T-helper 2 cell treated with Interferon-gamma antibody and Interleukin-4, amounts not matched to agents 5 μg/mL and 100 μg/mL, for 36 hours (primary cell): Measurements from ENCODE around the gene SERPINA3.

ENCODE experiments used
- DNase-seq: peaks from one replicate; pipeline ENCODE4 v3.0.0; 2021; ENCODE audit warnings: low spot score
- H3K27ac Mint-ChIP-seq: one replicate; pipeline ENCODE4 v1.8.0; 2021; ENCODE audit warnings: mild to moderate bottlenecking, mixed read lengths
- H3K27me3 Mint-ChIP-seq: one replicate; pipeline ENCODE4 v1.8.0; 2021; ENCODE audit warnings: low read depth, mixed read lengths
- H3K36me3 Mint-ChIP-seq: one replicate; pipeline ENCODE4 v1.8.0; 2021; ENCODE audit warnings: low read depth, mixed read lengths
- H3K4me1 Mint-ChIP-seq: one replicate; pipeline ENCODE4 v1.8.0; 2021; ENCODE audit warnings: low read depth, mixed read lengths
- H3K4me3 Mint-ChIP-seq: one replicate; pipeline ENCODE4 v1.8.0; 2022; ENCODE audit warnings: mild to moderate bottlenecking, moderate library complexity, mixed read lengths
- H3K9me3 Mint-ChIP-seq: one replicate; pipeline ENCODE4 v1.8.0; 2021; ENCODE audit warnings: mixed read lengths

SERPINA3 gene

GRCh38 chr14:94612174-94612573, at the start of gene SERPINA3:
Gene SERPINA3 (plus strand): TSS chr14:94612391. CDS start chr14:94614442, 2,051 bp downstream.
- DNase-seq = no peak
- Mint-ChIP-seq H3K9me3 (peaks cover 8% of the 10 kb centered on the region), H3K36me3 (no peaks in the 10 kb centered on the region), H3K4me1 (no peaks in the 10 kb centered on the region), H3K27ac (no peak within 1 kb of the TSS), H3K27me3 (no peaks in the 10 kb centered on the region), H3K4me3 (no peak within 1 kb of the TSS)

- no peak for DNase-seq
- Mint-ChIP-seq H3K9me3 (no peaks in the 10 kb centered on the region), H3K4me3 (no peak overlapping the region), H3K36me3 (no peaks in the 10 kb centered on the region), H3K27ac (no peak overlapping the region), H3K4me1 (no peaks in the 10 kb centered on the region), H3K27me3 (no peaks in the 10 kb centered on the region)
Observed at GRCh38 chr14:94562941-94563883, 49.0 kb upstream of the SERPINA3 start.

- no peak overlapping the region for H3K4me3 Mint-ChIP-seq
Observed at GRCh38 chr14:94564381-94564780, 47.8 kb upstream of the SERPINA3 start.

GRCh38 chr14:94568186-94568585, 44.0 kb upstream of the SERPINA3 start:
- Mint-ChIP-seq H3K4me1 (no peaks in the 10 kb centered on the region), H3K27me3 (no peaks in the 10 kb centered on the region), H3K27ac (no peak overlapping the region), H3K4me3 (no peak overlapping the region), H3K9me3 (no peaks in the 10 kb centered on the region), H3K36me3 (no peaks in the 10 kb centered on the region)
- DNase-seq = no peak

More at GRCh38 chr14:94564381-94564780, 47.8 kb upstream of the SERPINA3 start:
- Mint-ChIP-seq H3K27me3 (no peaks in the 10 kb centered on the region), H3K4me1 (no peaks in the 10 kb centered on the region), H3K9me3 (no peaks in the 10 kb centered on the region), H3K36me3 (no peaks in the 10 kb centered on the region), H3K27ac (no peak overlapping the region)
- no peak for DNase-seq

GRCh38 chr14:94569381-94570001, 42.7 kb upstream of the SERPINA3 start:
- Mint-ChIP-seq H3K4me1 (no peaks in the 10 kb centered on the region), H3K36me3 (no peaks in the 10 kb centered on the region), H3K27me3 (no peaks in the 10 kb centered on the region), H3K4me3 (no peak overlapping the region), H3K9me3 (no peaks in the 10 kb centered on the region), H3K27ac (no peak overlapping the region)
- DNase-seq = no peak

- no peaks in the 10 kb centered on the region for H3K27me3 Mint-ChIP-seq
Observed at GRCh38 chr14:94570002-94570400, 42.2 kb upstream of the SERPINA3 start.

GRCh38 chr14:94570440-94570839, 41.8 kb upstream of the SERPINA3 start:
- Mint-ChIP-seq H3K4me1 (no peaks in the 10 kb centered on the region), H3K27me3 (no peaks in the 10 kb centered on the region), H3K9me3 (no peaks in the 10 kb centered on the region), H3K4me3 (no peak overlapping the region), H3K36me3 (no peaks in the 10 kb centered on the region), H3K27ac (no peak overlapping the region)
- no peak for DNase-seq

More at GRCh38 chr14:94570002-94570400, 42.2 kb upstream of the SERPINA3 start:
- H3K27ac Mint-ChIP-seq = no peak overlapping the region
- H3K36me3 Mint-ChIP-seq = no peaks in the 10 kb centered on the region
- no peak for DNase-seq
- no peak overlapping the region for H3K4me3 Mint-ChIP-seq
- H3K4me1 Mint-ChIP-seq = no peaks in the 10 kb centered on the region
- H3K9me3 Mint-ChIP-seq = no peaks in the 10 kb centered on the region

GRCh38 chr14:94571395-94571794, 40.8 kb upstream of the SERPINA3 start:
- no peak overlapping the region for H3K27ac Mint-ChIP-seq
- no peaks in the 10 kb centered on the region for H3K9me3 Mint-ChIP-seq

GRCh38 chr14:94571950-94572349, 40.2 kb upstream of the SERPINA3 start:
- Mint-ChIP-seq H3K27ac (no peak overlapping the region), H3K27me3 (no peaks in the 10 kb centered on the region), H3K9me3 (no peaks in the 10 kb centered on the region), H3K4me3 (no peak overlapping the region), H3K4me1 (no peaks in the 10 kb centered on the region), H3K36me3 (no peaks in the 10 kb centered on the region)
- no peak for DNase-seq

More at GRCh38 chr14:94571395-94571794, 40.8 kb upstream of the SERPINA3 start:
- Mint-ChIP-seq H3K4me3 (no peak overlapping the region), H3K36me3 (no peaks in the 10 kb centered on the region), H3K27me3 (no peaks in the 10 kb centered on the region), H3K4me1 (no peaks in the 10 kb centered on the region)
- no peak for DNase-seq

GRCh38 chr14:94572637-94573303, 39.4 kb upstream of the SERPINA3 start:
- Mint-ChIP-seq H3K4me3 (no peak overlapping the region), H3K9me3 (no peaks in the 10 kb centered on the region), H3K36me3 (no peaks in the 10 kb centered on the region), H3K27ac (no peak overlapping the region), H3K27me3 (no peaks in the 10 kb centered on the region), H3K4me1 (no peaks in the 10 kb centered on the region)
- DNase-seq = no peak

GRCh38 chr14:94573475-94574277, 38.5 kb upstream of the SERPINA3 start:
- Mint-ChIP-seq H3K4me3 (no peak overlapping the region), H3K27ac (no peak overlapping the region), H3K36me3 (no peaks in the 10 kb centered on the region), H3K4me1 (no peaks in the 10 kb centered on the region), H3K9me3 (no peaks in the 10 kb centered on the region), H3K27me3 (no peaks in the 10 kb centered on the region)
- no peak for DNase-seq

- H3K27ac Mint-ChIP-seq = no peak overlapping the region
- H3K4me1 Mint-ChIP-seq = no peaks in the 10 kb centered on the region
- no peak for DNase-seq
- H3K36me3 Mint-ChIP-seq = no peaks in the 10 kb centered on the region
- no peaks in the 10 kb centered on the region for H3K27me3 Mint-ChIP-seq
- no peaks in the 10 kb centered on the region for H3K9me3 Mint-ChIP-seq
- no peak overlapping the region for H3K4me3 Mint-ChIP-seq
Observed at GRCh38 chr14:94574336-94574735, 37.9 kb upstream of the SERPINA3 start.

GRCh38 chr14:94575730-94576585, 36.2 kb upstream of the SERPINA3 start:
- no peaks in the 10 kb centered on the region for H3K36me3 Mint-ChIP-seq
- no peak overlapping the region for H3K4me3 Mint-ChIP-seq
- H3K27me3 Mint-ChIP-seq = no peaks in the 10 kb centered on the region
- H3K9me3 Mint-ChIP-seq = no peaks in the 10 kb centered on the region
- H3K4me1 Mint-ChIP-seq = no peaks in the 10 kb centered on the region
- DNase-seq = no peak
- no peak overlapping the region for H3K27ac Mint-ChIP-seq
